Liver (tissue), 9 donors: ENCODE measurements around the gene ID3. TPM values are rescaled to one million over a fixed set of nuclear protein-coding genes. Genes with fewer than 3 reads are reported as not detected.

ENCODE experiments used
- DNase-seq: peaks from one replicate; pipeline ENCODE4 v3.0.0-alpha.2; 2017; ENCODE audit warnings: low spot score
- H3K27ac ChIP-seq, 2 donors: one replicate each; pipeline ENCODE4 v1.7.0; 2013; ENCODE audit warnings: inconsistent platforms in 2 of 2, low read length in 2 of 2, control low read depth in 1 of 2, low read depth in 1 of 2, mild to moderate bottlenecking in 1 of 2
- H3K27me3 ChIP-seq, 4 donors: one replicate each; pipeline versions ENCODE4 v1.6.1 to v1.7.0; 2013; ENCODE audit warnings: low read length in 3 of 4, inconsistent platforms in 1 of 4, mild to moderate bottlenecking in 1 of 4, moderate library complexity in 1 of 4; ENCODE audit not compliant: control insufficient read depth in 4 of 4, insufficient read depth in 4 of 4
- H3K36me3 ChIP-seq, 4 donors: one replicate each; pipeline versions ENCODE4 v1.6.1 to v1.7.0; 2013; ENCODE audit warnings: low read length in 3 of 4, mild to moderate bottlenecking in 3 of 4, low read depth in 1 of 4, moderate library complexity in 1 of 4; ENCODE audit not compliant: control insufficient read depth in 4 of 4, insufficient read depth in 3 of 4
- H3K4me1 ChIP-seq, 4 donors: one replicate each; pipeline versions ENCODE4 v1.6.1 to v1.7.0; 2013; ENCODE audit warnings: low read length in 3 of 4, mild to moderate bottlenecking in 3 of 4, moderate library complexity in 1 of 4; ENCODE audit not compliant: control insufficient read depth in 4 of 4, insufficient read depth in 4 of 4
- H3K4me3 ChIP-seq, 3 donors: one replicate each; pipeline versions ENCODE4 v1.6.1 to v1.7.0; 2013; ENCODE audit warnings: low read length in 3 of 3, control low read depth in 1 of 3, low read depth in 1 of 3, mild to moderate bottlenecking in 1 of 3
- H3K9ac ChIP-seq, 2 donors: one replicate each; pipeline ENCODE4 v1.7.0; 2013; ENCODE audit warnings: low read length in 2 of 2, mild to moderate bottlenecking in 2 of 2, moderate library complexity in 2 of 2, control low read depth in 1 of 2, low read depth in 1 of 2
- H3K9me3 ChIP-seq, 4 donors: one replicate each; pipeline versions ENCODE4 v1.6.1 to v1.7.0; 2013; ENCODE audit warnings: low read length in 3 of 4; ENCODE audit not compliant: control insufficient read depth in 4 of 4
- ATF3 ChIP-seq: IDR thresholded peaks from 2 replicates; pipeline ENCODE4 v1.6.1; 2016; ENCODE audit warnings: antibody characterized with exemption
- FOXA1 ChIP-seq: IDR thresholded peaks from 2 replicates; pipeline ENCODE4 v1.6.1; 2016; ENCODE audit warnings: antibody characterized with exemption
- FOXA2 ChIP-seq: IDR thresholded peaks from 2 replicates; pipeline ENCODE4 v1.6.1; 2016; ENCODE audit warnings: antibody characterized with exemption
- GABPA ChIP-seq, 2 donors: IDR thresholded peaks in 1 of 2; conservative IDR thresholded peaks in 1 of 2; 2 replicates each; pipeline ENCODE4 v1.6.1; 2016; ENCODE audit warnings: antibody characterized with exemption in 2 of 2, mild to moderate bottlenecking in 1 of 2, moderate library complexity in 1 of 2
- HNF4A ChIP-seq, 2 donors: conservative IDR thresholded peaks; 2 replicates each; pipeline ENCODE4 v1.6.1; 2016; ENCODE audit warnings: antibody characterized with exemption in 2 of 2, mild to moderate bottlenecking in 2 of 2
- HNF4G ChIP-seq: IDR thresholded peaks from 2 replicates; pipeline ENCODE4 v1.6.1; 2016; ENCODE audit warnings: antibody characterized with exemption
- JUND ChIP-seq, 2 donors: IDR thresholded peaks; 2 replicates each; pipeline ENCODE4 v1.6.1; 2016; ENCODE audit warnings: antibody characterized with exemption in 2 of 2
- NR2F2 ChIP-seq: IDR thresholded peaks from 2 replicates; pipeline ENCODE4 v1.6.1; 2016; ENCODE audit warnings: antibody characterized with exemption
- RAD21 ChIP-seq, 2 donors: IDR thresholded peaks; 2 replicates each; pipeline ENCODE4 v1.6.1; 2016; ENCODE audit warnings: antibody characterized with exemption in 2 of 2, mild to moderate bottlenecking in 2 of 2
- REST ChIP-seq: IDR thresholded peaks from 2 replicates; pipeline ENCODE4 v1.6.1; 2016; ENCODE audit warnings: antibody characterized with exemption, mild to moderate bottlenecking
- RXRA ChIP-seq, 2 donors: IDR thresholded peaks; 2 replicates each; pipeline ENCODE4 v1.6.1; 2017 to 2018; ENCODE audit warnings: antibody characterized with exemption in 2 of 2, mild to moderate bottlenecking in 1 of 2
- TAF1 ChIP-seq: conservative IDR thresholded peaks from 2 replicates; pipeline ENCODE4 v1.6.1; 2016; ENCODE audit warnings: antibody characterized with exemption, mild to moderate bottlenecking
- YY1 ChIP-seq: IDR thresholded peaks from 2 replicates; pipeline ENCODE4 v1.6.1; 2016; ENCODE audit warnings: antibody characterized with exemption, mild to moderate bottlenecking
- WGBS: extraction: QIAGEN DNeasy Blood & Tissue Kit; methylation state at CpG from one replicate; pipeline ENCODE4 v1.1.7; 2013; 5-methylcytosine and 5-hydroxymethylcytosine counted together
- polyA plus RNA-seq, 2 donors: library from polyadenylated mRNA; stranded (reverse) in 1 of 2; unstranded in 1 of 2; fragments of 200-250 nt in 1 of 2; fragments of >200 nt in 1 of 2; fragmentation: Nextera tagmentation in 1 of 2; extraction: Ambion mirVana in 1 of 2; gene quantifications; one replicate each; pipeline versions ENCODE4 v1.2.1 to v1.2.3, GENCODE V29; 2013 to 2015
- total RNA-seq, 2 donors: library from RNA; depleted of rRNA; stranded (reverse); fragments of >200 nt; gene quantifications; one replicate each; pipeline ENCODE4 v1.2.3, GENCODE V29; 2014
- TF ChIP-seq, protein P1 (sequence below): IDR thresholded peaks from 2 replicates; pipeline ENCODE4 v1.6.1; 2016; ENCODE audit warnings: antibody characterized with exemption
- donor health status: healthy.
- donor health status: healthy.
- donor health status: healthy.
- donor health status: healthy.
- donor health status: healthy.

The ID3 gene
- total and polyA plus RNA-seq, 4 donors, result 21.6 to 42.6 (median 37.9) TPM

DNA sequence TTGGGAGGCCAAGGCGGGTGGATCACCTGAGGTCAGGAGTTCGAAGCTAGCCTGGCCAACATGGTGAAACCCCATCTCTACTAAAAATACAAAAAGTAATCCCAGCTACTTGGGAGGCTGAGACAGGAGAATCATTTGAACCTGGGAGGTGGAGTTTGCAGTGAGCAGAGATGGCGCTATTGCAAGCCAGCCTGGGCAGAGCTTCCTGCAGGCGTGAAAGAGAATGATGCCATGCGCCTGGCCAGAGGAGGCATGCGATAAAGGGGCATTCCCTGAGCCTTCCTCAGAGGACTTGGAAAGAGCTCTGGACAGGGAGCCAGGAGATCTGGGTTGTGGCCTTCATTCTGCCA lies 31.4 kb downstream of the ID3 start:
- peaks cover 12 to 18% (median 14%) of the 10 kb centered on the region in 4 donors for H3K4me1 ChIP-seq
- DNase-seq, result no peak

GRCh38 chr1:23527366-23527765 lies 31.9 kb downstream of the ID3 start:
- H3K27ac ChIP-seq, result no peak overlapping the region
- peaks cover 12 to 18% (median 14%) of the 10 kb centered on the region in 4 donors for H3K4me1 ChIP-seq
- 84% methylated on average over 7 of the region's 7 CpGs for WGBS
- H3K9me3 ChIP-seq, result no peaks in the 10 kb centered on the region
- no peak for DNase-seq
- no peaks in the 10 kb centered on the region for H3K36me3 ChIP-seq
- H3K27me3 ChIP-seq, result no peaks in the 10 kb centered on the region
- H3K9ac ChIP-seq, result no peak overlapping the region
- TF ChIP-seq FOXA1 (no peak), HNF4A (conservative IDR thresholded peaks at IDR 0.05) (no peak), RAD21 (IDR thresholded peaks at IDR 0.05) (no peak), TAF1 (no peak), FOXA2 (no peak), RXRA (IDR thresholded peaks at IDR 0.05) (no peak)
- no peak overlapping the region for H3K4me3 ChIP-seq

More for the DNA sequence above, 31.4 kb downstream of the ID3 start:
- Histone ChIP-seq H3K9ac (no peak overlapping the region), H3K9me3 (no peaks in the 10 kb centered on the region), H3K27me3 (no peaks in the 10 kb centered on the region), H3K36me3 (no peaks in the 10 kb centered on the region), H3K27ac (no peak overlapping the region), H3K4me3 (no peak overlapping the region)
- no peak for TF ChIP-seq FOXA1
- TF ChIP-seq, protein P1, sequence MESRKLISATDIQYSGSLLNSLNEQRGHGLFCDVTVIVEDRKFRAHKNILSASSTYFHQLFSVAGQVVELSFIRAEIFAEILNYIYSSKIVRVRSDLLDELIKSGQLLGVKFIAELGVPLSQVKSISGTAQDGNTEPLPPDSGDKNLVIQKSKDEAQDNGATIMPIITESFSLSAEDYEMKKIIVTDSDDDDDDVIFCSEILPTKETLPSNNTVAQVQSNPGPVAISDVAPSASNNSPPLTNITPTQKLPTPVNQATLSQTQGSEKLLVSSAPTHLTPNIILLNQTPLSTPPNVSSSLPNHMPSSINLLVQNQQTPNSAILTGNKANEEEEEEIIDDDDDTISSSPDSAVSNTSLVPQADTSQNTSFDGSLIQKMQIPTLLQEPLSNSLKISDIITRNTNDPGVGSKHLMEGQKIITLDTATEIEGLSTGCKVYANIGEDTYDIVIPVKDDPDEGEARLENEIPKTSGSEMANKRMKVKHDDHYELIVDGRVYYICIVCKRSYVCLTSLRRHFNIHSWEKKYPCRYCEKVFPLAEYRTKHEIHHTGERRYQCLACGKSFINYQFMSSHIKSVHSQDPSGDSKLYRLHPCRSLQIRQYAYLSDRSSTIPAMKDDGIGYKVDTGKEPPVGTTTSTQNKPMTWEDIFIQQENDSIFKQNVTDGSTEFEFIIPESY, result no peak
- no peak for TF ChIP-seq NR2F2
- TF ChIP-seq ATF3, result no peak
- no peak for TF ChIP-seq HNF4G
- TF ChIP-seq YY1, result no peak
- TF ChIP-seq HNF4A (conservative IDR thresholded peaks at IDR 0.05), result no peak
- TF ChIP-seq REST, result no peak
- no peak for TF ChIP-seq GABPA (IDR thresholded peaks at IDR 0.05 in 1 of 2, conservative IDR thresholded peaks at IDR 0.05 in 1 of 2)
- no peak for TF ChIP-seq JUND (IDR thresholded peaks at IDR 0.05)
- 79% methylated on average over 6 of the region's 6 CpGs for WGBS
